ENCODE data around the gene MEN1. TPM values are rescaled to one million over a fixed set of nuclear protein-coding genes. Genes with fewer than 3 reads are reported as not detected.

MEN1 gene
- total and polyA plus RNA-seq, 7 experiments from 2014 or later = 25.7 to 54.9 (median 38.0) TPM

GRCh38 chr11:64801561-64802369 lies 8.6 kb downstream of the MEN1 start:
- peak overlapping the region; percentile 70 to 89 (median 81) for H3K4me3 Mint-ChIP-seq
- H3K9me3 ChIP-seq (ENCODE audit: control insufficient read depth in 2 of 3, low read length in 3 of 3) = no peaks in the 10 kb centered on the region
- peaks cover 18 to 35% (median 28%) of the 10 kb centered on the region in 7 donors for H3K4me1 Mint-ChIP-seq
- no peaks in the 10 kb centered on the region for H3K27me3 ChIP-seq (ENCODE audit: control insufficient read depth in 2 of 2, insufficient read depth in 2 of 2, low read length in 2 of 2)
- intact Hi-C loops (cut with micrococcal nuclease) = loop anchor here in 1 of 2 donors (1.0 to 5.0 kb wide), 3 partner anchors 9 to 211 kb away; partner anchors contain the start of genes EHD1 and MEN1
- DNase-seq (no peak), ATAC-seq (no peak)
- H3K4me3 ChIP-seq (ENCODE audit: low read length) = peak overlapping the region; percentile 63
- H3K9me3 Mint-ChIP-seq = no peaks in the 10 kb centered on the region
- ChIA-PET POLR2A (interaction anchor here (0.9 to 12.0 kb wide), 16 partner anchors 9 to 1961 kb away, joined by 3 to 125 read pairs (median 5); partner anchors contain the start of genes CDC42BPG, RASGRP2 and SF1), CTCF (interaction anchor here (0.6 to 1.7 kb wide), 10 partner anchors 10 to 92 kb away, joined by 3 to 6 read pairs (median 3); partner anchors contain the start of genes CDC42BPG and RASGRP2)
- H3K36me3 Mint-ChIP-seq = peaks cover 2 to 15% (median 8%) of the 10 kb centered on the region in 5 donors
- peaks cover 0 to 71% (median 0%) of the 10 kb centered on the region in 3 experiments for H3K36me3 ChIP-seq (ENCODE audit: control insufficient read depth in 2 of 3, insufficient read depth in 3 of 3, low read length in 3 of 3)
- H3K27ac ChIP-seq (ENCODE audit: low read depth, low read length) = peak overlapping the region; percentile 76
- H3K27ac Mint-ChIP-seq = peak overlapping the region in 8 of 9 donors; percentile 66 to 94 (median 82)
- peaks cover 9 to 23% of the 10 kb centered on the region in 2 donors for H3K4me1 ChIP-seq (ENCODE audit: control insufficient read depth in 2 of 2, insufficient read depth in 2 of 2, low read length in 2 of 2)
- H3K27me3 Mint-ChIP-seq = no peaks in the 10 kb centered on the region

- ATAC-seq = no peak
- CTCF ChIA-PET = interaction anchor here (0.6 to 2.2 kb wide), 4 partner anchors 13 to 93 kb away, joined by 3 to 8 read pairs (median 3); partner anchors contain the start of gene CDC42BPG
- DNase-seq = no peak
- peaks cover 20 to 40% (median 28%) of the 10 kb centered on the region in 7 donors for H3K4me1 Mint-ChIP-seq
- H3K9me3 Mint-ChIP-seq = no peaks in the 10 kb centered on the region
- peak overlapping the region in 7 of 9 donors; percentile 66 to 94 (median 82) for H3K27ac Mint-ChIP-seq
- Histone ChIP-seq H3K4me3 (ENCODE audit: low read length) (no peak overlapping the region), H3K27me3 (ENCODE audit: control insufficient read depth in 2 of 2, insufficient read depth in 2 of 2, low read length in 2 of 2) (no peaks in the 10 kb centered on the region), H3K9me3 (ENCODE audit: control insufficient read depth in 2 of 3, low read length in 3 of 3) (no peaks in the 10 kb centered on the region), H3K36me3 (ENCODE audit: control insufficient read depth in 2 of 3, insufficient read depth in 3 of 3, low read length in 3 of 3) (peaks cover 0 to 71% (median 0%) of the 10 kb centered on the region in 3 experiments), H3K27ac (ENCODE audit: low read depth, low read length) (peak overlapping the region; percentile 76), H3K4me1 (ENCODE audit: control insufficient read depth in 2 of 2, insufficient read depth in 2 of 2, low read length in 2 of 2) (peaks cover 9 to 23% of the 10 kb centered on the region in 2 donors)
- peaks cover 0 to 14% (median 6%) of the 10 kb centered on the region in 5 donors for H3K36me3 Mint-ChIP-seq
- intact Hi-C loops (cut with micrococcal nuclease) = loop anchor here in 1 of 2 donors (5.0 kb wide), 1 partner anchor 76 kb away; the partner anchor contains the start of gene EHD1
- no peaks in the 10 kb centered on the region for H3K27me3 Mint-ChIP-seq
- POLR2A ChIA-PET = interaction anchor here (0.9 to 12.0 kb wide), 11 partner anchors 9 to 60 kb away, joined by 3 to 125 read pairs (median 5); partner anchors contain the start of genes RASGRP2 and SF1
- peak overlapping the region; percentile 45 to 88 (median 78) for H3K4me3 Mint-ChIP-seq
These were observed 9.2 kb downstream of the MEN1 start for GRCh38 chr11:64801158-64801464.

- Mint-ChIP-seq H3K36me3 (peaks cover 0 to 12% (median 6%) of the 10 kb centered on the region in 5 donors), H3K9me3 (no peaks in the 10 kb centered on the region), H3K4me3 (peak overlapping the region in 9 of 10 donors; percentile 45 to 88 (median 76)), H3K27ac (peak overlapping the region in 7 of 9 donors; percentile 12 to 93 (median 71)), H3K27me3 (no peaks in the 10 kb centered on the region), H3K4me1 (peaks cover 20 to 46% (median 28%) of the 10 kb centered on the region in 7 donors)
- CTCF ChIA-PET = interaction anchor here (1.4 to 2.2 kb wide), 3 partner anchors 13 to 56 kb away, joined by 5 to 8 read pairs (median 5); partner anchors contain the start of gene RASGRP2
- DNase-seq = no peak
- Histone ChIP-seq H3K27ac (ENCODE audit: low read depth, low read length) (peak overlapping the region; percentile 76), H3K9me3 (ENCODE audit: control insufficient read depth in 2 of 3, low read length in 3 of 3) (no peaks in the 10 kb centered on the region), H3K36me3 (ENCODE audit: control insufficient read depth in 2 of 3, insufficient read depth in 3 of 3, low read length in 3 of 3) (peaks cover 0 to 70% (median 0%) of the 10 kb centered on the region in 3 experiments), H3K4me1 (ENCODE audit: control insufficient read depth in 2 of 2, insufficient read depth in 2 of 2, low read length in 2 of 2) (peaks cover 9 to 23% of the 10 kb centered on the region in 2 donors), H3K27me3 (ENCODE audit: control insufficient read depth in 2 of 2, insufficient read depth in 2 of 2, low read length in 2 of 2) (no peaks in the 10 kb centered on the region), H3K4me3 (ENCODE audit: low read length) (no peak overlapping the region)
- intact Hi-C loops (cut with micrococcal nuclease) = loop anchor here in 1 of 2 donors (5.0 kb wide), 1 partner anchor 77 kb away; the partner anchor contains the start of gene EHD1
- POLR2A ChIA-PET = interaction anchor here (0.8 to 12.0 kb wide), 16 partner anchors 9 to 100 kb away, joined by 3 to 125 read pairs (median 4); partner anchors contain the start of genes CDC42BPG, RASGRP2 and SF1
- ATAC-seq = no peak
These were observed 9.8 kb downstream of the MEN1 start for GRCh38 chr11:64800303-64801157.

- POLR2A ChIA-PET = interaction anchor here (0.5 to 12.0 kb wide), 13 partner anchors 8 to 532 kb away, joined by 3 to 125 read pairs (median 4); partner anchors contain the start of genes CDC42BPG, RASGRP2 and SF1
- Mint-ChIP-seq H3K4me1 (peaks cover 23 to 51% (median 30%) of the 10 kb centered on the region in 7 donors), H3K9me3 (no peaks in the 10 kb centered on the region), H3K36me3 (peaks cover 0 to 11% (median 8%) of the 10 kb centered on the region in 5 donors), H3K4me3 (peak overlapping the region in 6 of 10 donors; percentile 14 to 59 (median 38)), H3K27me3 (no peaks in the 10 kb centered on the region), H3K27ac (peak overlapping the region in 6 of 9 donors; percentile 28 to 71 (median 66))
- Histone ChIP-seq H3K36me3 (ENCODE audit: control insufficient read depth in 2 of 3, insufficient read depth in 3 of 3, low read length in 3 of 3) (peaks cover 0 to 64% (median 0%) of the 10 kb centered on the region in 3 experiments), H3K4me1 (ENCODE audit: control insufficient read depth in 2 of 2, insufficient read depth in 2 of 2, low read length in 2 of 2) (peaks cover 9 to 23% of the 10 kb centered on the region in 2 donors), H3K27me3 (ENCODE audit: control insufficient read depth in 2 of 2, insufficient read depth in 2 of 2, low read length in 2 of 2) (no peaks in the 10 kb centered on the region), H3K27ac (ENCODE audit: low read depth, low read length) (peak overlapping the region; percentile 26), H3K9me3 (ENCODE audit: control insufficient read depth in 2 of 3, low read length in 3 of 3) (no peaks in the 10 kb centered on the region), H3K4me3 (ENCODE audit: low read length) (no peak overlapping the region)
- ATAC-seq (no peak), DNase-seq (no peak)
- intact Hi-C loops (cut with micrococcal nuclease) = loop anchor here in 1 of 2 donors (5.0 kb wide), 1 partner anchor 78 kb away; the partner anchor contains the start of gene EHD1
- CTCF ChIA-PET = interaction anchor here (0.7 to 2.2 kb wide), 4 partner anchors 12 to 55 kb away, joined by 3 to 8 read pairs (median 5); partner anchors contain the start of gene RASGRP2
These were observed 10.6 kb downstream of the MEN1 start for GRCh38 chr11:64799623-64800302.

GRCh38 chr11:64799256-64799622 lies 11.1 kb downstream of the MEN1 start:
- Mint-ChIP-seq H3K9me3 (peaks cover 0 to 1% (median 0%) of the 10 kb centered on the region in 11 donors), H3K4me1 (peaks cover 25 to 57% (median 34%) of the 10 kb centered on the region in 7 donors), H3K4me3 (peak overlapping the region in 1 of 10 donors; percentile 14), H3K27ac (peak overlapping the region in 4 of 9 donors; percentile 28 to 71 (median 57)), H3K36me3 (peaks cover 0 to 11% (median 8%) of the 10 kb centered on the region in 5 donors), H3K27me3 (no peaks in the 10 kb centered on the region)
- ATAC-seq (no peak), DNase-seq (no peak)
- ChIA-PET POLR2A (interaction anchor here (0.7 to 12.0 kb wide), 8 partner anchors 16 to 74 kb away, joined by 3 to 125 read pairs (median 5); partner anchors contain the start of genes CDC42BPG, RASGRP2 and SF1), CTCF (interaction anchor here (0.5 to 2.2 kb wide), 6 partner anchors 11 to 55 kb away, joined by 3 to 8 read pairs (median 4); partner anchors contain the start of gene RASGRP2)
- no peak overlapping the region for H3K27ac ChIP-seq (ENCODE audit: low read depth, low read length)
- peaks cover 0 to 65% (median 0%) of the 10 kb centered on the region in 3 experiments for H3K36me3 ChIP-seq (ENCODE audit: control insufficient read depth in 2 of 3, insufficient read depth in 3 of 3, low read length in 3 of 3)
- no peak overlapping the region for H3K4me3 ChIP-seq (ENCODE audit: low read length)
- intact Hi-C loops (cut with micrococcal nuclease) = no loop called here
- no peaks in the 10 kb centered on the region for H3K27me3 ChIP-seq (ENCODE audit: control insufficient read depth in 2 of 2, insufficient read depth in 2 of 2, low read length in 2 of 2)
- H3K9me3 ChIP-seq (ENCODE audit: control insufficient read depth in 2 of 3, low read length in 3 of 3) = no peaks in the 10 kb centered on the region
- H3K4me1 ChIP-seq (ENCODE audit: control insufficient read depth in 2 of 2, insufficient read depth in 2 of 2, low read length in 2 of 2) = peaks cover 9 to 22% of the 10 kb centered on the region in 2 donors
